HG02571 (cell line): ENCODE results near the gene WFDC6.
"Not testable (repeated sequence)": the region's sequence is repeated elsewhere in the genome, so short reads cannot be mapped to it uniquely, and the experiment has no call there.

Source experiments
- ATAC-seq: cut with Tn5 transposase; IDR thresholded peaks from one replicate; pipeline ENCODE4 v1.9.1; 2021; ENCODE audit warnings: mild to moderate bottlenecking, moderate library complexity; ENCODE audit not compliant: unreplicated experiment

WFDC6 gene

DNA sequence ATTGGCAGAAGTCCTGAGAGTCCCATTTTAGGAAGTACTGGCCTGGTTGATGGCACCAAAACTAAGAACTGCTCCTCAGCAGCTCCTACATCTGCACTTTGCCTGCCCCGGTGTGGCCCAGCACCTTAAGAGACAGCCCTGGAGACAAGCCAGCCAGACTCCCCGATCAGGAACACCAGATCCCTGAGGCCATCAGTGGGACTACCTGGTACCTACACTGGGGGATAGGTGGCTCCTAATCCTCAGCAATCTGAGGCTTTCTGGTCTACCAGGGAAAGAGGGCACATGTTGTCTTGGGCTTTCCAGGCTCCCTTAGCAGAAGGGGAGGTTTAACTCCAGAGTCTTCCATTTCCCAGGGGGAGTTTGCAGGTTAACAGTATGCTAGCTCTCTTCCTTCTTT, at the start of gene WFDC6:
Gene WFDC6, minus strand, starts transcription at position 101 of the 400 bp plus-strand sequence. Its CDS starts 75 bp downstream, at position 26.
- ATAC-seq = no peak

DNA sequence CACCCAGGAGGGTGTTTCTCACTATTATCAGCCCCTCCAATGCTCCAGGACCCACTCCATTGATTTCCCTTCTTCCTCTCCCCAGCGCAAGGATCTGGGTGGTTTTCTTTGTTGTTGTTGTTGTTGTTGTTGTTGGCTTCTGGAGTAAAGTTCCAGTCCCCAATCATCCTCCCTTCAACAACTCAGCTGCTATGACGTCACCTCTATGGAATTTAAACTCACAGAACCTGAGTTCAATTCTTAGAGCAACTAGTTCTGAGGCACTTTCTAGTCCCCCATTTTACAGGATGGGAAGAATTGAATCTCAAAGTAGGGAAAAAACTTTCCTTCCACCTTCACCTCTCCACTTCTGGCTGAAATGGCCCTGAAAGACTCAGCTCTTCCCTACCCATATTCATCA, 49.5 kb upstream of the WFDC6 start:
- no peak for ATAC-seq

DNA sequence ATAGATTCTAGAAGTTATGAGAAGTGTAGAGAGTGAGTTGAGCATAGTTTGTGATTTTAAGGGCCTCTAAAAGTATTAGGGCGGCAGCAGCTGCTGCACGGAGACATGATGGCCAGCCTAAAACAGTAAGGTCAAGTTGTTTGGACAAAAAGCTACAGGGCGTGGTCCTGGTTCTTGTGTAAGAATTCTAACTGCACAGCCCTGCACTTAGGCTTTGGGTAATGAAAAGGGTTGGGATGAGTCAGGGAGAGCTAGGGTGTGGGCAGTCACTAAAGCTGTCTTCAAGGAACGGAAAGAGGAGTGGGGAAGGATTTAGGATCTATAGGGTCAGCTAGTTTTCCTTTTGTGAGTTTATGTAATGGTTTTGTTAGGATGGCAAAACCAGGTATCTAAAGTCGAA, 46.7 kb upstream of the WFDC6 start:
- not testable (repeated sequence) for ATAC-seq

DNA sequence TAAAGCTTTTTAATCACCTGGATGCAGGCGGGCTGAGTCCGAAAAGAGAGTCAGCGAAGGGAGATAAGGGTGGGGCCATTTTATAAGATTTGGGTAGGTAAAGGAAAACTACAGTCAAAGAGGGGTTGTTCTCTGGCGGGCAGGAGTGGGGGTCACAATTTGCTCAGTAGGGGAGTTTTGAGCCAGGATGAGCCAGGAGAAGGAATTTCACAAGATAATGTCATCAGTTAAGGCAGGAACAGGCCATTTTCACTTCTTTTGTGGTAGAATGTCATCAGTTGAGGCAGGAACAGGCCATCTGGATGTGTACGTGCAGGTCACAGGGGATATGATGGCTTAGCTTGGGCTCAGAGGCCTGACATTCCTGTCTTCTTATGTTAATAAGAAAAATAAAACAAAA, 45.0 kb upstream of the WFDC6 start:
- not testable (repeated sequence) for ATAC-seq

DNA sequence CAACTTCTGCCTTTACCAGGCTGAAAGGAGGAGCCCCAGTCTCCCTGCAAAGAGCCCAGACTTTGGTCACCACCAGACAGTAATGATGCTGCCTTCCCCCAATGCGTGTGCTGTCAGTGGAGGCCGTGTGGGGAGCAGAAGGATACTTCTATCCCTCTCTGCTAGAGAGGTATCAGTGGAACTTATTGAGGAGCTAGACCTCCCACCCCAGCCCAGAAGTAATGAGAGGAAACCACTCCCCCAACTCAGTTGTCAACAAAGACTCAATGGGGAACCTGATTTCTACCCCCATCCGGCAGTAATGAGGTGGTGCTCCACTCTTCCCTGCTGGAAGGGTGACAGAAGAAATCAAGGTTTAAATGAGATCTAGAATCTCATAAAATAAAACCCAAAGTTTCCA, 44.2 kb upstream of the WFDC6 start:
- no peak for ATAC-seq

DNA sequence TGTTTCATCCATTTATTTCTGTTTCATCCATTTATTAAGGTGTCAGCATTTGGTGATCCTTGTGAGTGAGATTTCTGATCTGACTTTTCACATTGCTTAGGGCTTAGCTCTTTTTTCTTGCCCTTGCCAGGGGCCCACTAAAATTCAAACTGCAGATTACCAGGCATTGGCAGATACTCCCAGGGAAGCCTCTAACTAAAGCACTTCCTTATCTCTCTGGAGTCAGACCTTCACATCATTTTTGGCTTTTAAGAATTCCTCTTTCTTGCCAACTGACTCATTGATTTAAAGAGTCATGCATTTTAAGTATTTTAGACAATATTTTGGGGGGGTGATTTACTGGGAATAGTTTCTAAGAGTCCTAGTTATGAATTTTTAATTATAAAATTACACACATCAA, 42.4 kb upstream of the WFDC6 start:
- no peak for ATAC-seq

DNA sequence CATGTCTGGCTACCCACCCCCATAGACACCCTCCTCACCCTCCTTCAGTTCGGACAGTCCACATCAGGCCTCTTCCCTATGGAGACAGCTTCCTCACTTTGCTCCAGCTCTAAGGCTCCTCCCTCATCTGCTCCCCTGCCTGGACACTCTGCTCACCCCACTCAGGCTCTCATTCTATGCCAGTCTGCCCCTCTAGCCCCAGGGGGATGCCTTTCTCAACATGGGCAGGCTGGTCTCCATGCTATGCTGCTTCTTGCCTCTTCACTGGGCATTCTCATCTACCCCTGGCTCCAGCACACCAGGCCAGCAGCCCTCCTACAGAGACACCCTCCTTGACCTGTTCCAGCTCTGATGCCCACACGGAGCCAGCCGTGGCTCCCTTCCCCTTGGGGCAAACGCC, 39.9 kb upstream of the WFDC6 start, which contains the start of gene WFDC8:
Gene WFDC8, minus strand, starts transcription at position 101 of the 400 bp plus-strand sequence. Its CDS starts 37 bp downstream, at position 64.
- ATAC-seq = no peak

DNA sequence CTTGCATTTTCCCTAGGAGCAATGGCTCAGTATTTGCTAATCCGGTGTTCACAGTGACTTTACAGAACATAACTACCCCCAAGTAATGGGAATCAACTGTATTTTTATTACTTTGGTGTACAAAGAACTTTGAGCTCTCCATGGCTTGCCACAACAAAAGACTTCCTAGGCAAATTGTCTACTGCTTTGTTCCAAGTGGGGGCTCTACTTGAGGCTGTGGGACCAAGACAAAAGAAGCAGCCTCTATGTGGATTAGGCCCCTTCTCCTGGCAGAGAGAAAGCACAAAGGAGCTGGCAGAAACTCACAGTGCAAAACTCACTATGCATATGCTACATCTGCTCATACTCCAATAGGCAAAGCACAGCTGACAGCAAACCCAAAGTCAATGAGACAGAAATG, 38.9 kb upstream of the WFDC6 start:
- ATAC-seq = no peak

DNA sequence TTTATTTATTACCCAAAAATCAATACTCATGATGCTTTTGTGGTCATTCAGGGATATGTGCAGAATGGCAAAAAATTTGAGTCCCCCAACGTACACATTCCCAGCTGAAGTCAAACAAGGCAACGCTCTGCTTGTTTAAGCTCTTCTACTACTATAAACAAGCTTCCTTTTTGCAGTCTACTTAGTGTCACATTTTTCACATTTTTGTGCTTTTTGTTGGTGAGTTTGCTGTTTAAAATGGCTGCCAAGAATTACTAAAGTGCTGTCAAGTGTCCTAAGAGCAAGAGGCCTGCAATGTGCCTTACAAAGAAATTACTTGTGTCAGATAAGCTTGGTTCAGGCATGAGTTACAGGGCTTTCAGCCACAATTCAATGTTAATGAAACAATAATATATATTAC, 37.7 kb upstream of the WFDC6 start:
- no peak for ATAC-seq

DNA sequence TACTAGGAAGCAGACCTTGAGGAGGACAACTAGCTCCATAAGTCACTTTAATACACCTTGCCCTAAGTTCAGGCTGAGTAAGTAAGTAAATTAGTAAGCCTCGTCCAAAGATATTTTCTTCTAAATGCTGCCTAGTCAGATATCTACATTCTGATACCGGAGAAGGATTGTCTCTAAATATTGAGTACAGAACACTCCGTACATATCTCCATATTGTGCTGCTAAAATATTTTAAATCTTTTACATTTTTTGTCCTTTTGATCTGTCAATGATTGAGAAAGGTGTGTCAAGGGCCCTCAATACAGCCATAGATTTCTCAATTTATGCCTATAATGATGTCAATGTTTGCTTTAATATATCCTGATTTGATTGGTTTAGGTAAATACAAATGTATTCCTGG, 36.6 kb upstream of the WFDC6 start:
- no peak for ATAC-seq

DNA sequence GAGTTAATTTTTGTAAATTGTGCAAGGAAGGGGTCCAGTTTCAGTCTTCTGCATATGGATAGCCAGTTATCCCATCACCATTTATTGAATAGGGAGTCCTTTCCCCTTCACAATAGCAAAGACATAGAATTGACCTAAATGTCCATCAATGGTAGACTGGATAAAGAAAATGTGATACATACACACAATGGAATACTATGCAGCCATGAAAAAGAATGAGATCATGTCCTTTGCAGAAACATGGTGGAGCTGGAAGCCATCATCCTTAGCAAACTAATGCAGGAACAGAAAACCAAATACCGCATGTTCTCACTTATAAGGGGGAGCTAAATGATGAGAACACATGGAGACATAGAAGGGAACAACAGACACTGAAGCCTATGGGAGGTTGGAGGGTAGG, 30.4 kb upstream of the WFDC6 start:
- ATAC-seq = not testable (repeated sequence)

DNA sequence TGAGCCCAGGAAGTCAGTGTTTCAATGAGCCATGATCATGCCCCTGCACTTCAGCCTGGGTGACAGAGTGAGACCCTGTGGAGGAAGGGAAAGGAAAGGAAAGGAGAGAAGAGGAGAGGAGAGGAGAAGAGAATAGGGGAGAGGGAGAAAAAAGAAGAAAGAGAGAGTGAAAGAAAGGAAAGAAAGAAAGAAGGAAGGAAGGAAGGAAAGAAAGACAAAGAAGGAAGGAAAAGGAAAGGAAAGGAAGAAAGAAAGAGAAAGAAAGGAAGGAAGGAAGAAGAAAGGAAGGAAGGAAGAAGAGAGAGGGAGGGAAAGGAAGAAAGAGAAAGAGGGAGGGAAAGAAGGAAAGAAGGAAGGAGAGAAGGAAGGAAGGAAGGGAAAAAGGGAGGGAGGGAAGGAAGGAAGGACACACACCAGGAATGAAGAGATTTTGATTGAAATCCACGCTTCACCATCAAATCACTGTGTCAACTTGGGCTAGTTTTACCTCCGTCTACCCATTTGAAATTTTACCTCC, 25.5 kb upstream of the WFDC6 start:
- no peak for ATAC-seq

DNA sequence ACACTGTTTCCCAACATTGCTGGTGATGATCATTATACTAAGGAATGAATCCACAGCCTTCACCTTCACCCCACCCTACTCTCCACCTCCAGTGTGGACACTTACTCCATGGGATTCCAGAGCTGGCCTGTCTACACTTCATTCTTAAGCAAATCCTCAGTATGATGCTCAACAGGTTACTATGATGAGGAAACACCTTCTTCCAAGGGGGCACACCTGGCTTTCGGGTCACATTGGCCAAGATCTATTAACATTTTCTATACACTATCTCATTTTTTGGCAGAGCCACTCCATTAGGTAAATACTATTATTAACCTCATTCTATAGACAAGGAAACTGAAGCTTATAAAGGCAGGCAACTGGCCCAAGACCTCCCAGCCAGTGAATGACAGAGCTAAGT, 15.9 kb upstream of the WFDC6 start:
- no peak for ATAC-seq

DNA sequence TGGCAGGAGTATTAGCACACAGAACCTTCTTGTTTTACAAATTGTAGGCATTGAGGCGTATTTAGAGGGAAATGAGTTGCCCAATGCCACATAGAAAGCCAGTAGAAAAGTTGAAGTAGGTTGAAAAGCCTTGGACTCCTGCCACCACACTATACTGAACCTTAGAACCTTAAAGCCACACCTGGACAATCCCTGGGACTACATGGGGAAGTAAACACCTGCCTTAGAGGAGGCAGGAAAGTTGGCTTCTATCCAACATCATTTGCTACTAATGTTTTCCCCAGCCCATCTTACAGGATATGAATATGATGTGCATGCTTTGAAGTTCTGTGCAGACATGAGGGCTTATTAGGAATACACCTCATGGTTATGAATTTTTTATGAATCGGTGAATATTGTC, 13.2 kb upstream of the WFDC6 start:
- ATAC-seq = no peak

DNA sequence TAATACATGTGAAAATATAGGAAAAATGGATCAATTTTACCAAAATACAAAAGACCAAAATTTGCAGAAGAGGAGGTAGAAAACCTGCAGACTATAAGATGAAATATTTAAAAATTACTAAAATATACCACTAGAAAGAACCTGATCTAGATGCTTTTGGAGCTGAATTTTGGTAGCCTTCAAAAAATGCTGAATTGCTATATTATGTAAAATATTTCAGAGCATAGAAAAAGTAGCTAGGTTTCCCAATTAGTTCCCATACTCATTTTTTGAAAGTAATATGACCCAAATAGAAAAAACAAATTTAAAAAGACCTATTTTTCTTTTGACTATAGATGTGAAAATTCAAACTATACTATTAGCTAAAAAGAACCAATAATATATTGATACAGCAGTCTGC, 11.5 kb upstream of the WFDC6 start:
- ATAC-seq = no peak

DNA sequence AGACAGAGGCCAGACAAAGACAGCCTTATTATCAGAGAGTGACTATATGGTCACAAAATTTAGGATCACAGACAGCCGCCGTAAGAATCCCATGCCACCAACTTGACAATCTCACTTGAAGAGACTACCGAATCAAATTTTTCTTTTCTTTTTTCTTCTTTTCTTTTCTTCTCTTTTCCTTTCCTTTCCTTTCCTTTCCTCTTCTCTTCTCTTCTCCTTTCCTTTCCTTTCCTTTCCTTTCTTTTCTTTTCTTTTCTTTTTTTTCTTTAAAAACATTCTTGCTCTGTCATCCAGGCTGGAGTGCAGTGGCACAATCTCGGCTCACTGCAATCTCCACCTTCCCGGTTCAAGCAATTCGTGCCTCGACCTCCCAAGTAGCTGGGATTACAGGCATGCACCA, 9.1 kb upstream of the WFDC6 start:
- no peak for ATAC-seq

DNA sequence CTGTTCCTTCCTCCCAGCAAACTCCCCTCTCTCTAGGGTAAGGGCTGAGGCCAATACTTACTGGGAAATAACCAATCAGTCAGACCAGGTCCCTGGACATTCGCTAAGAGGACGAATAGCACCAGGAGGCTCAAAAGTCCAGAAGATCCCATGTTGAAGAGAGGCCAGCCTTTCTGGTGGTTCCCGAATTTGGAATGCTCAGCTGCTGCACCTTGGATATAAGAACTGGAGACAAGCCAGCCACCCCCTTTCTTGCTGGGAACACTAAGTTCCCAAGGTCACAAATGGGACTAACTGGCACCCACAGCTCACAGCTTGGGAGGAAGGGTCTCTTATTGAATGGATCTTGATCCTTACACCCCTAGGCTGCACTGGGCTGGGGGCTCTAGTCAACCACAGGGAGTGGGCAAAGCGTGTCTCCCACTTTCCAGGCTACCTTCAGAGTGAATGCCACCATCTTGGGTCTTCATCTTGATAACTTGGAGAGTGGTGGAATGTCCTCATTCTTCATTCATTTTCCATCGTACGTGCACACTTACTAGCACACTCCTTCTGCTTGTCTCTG, 8.0 kb upstream of the WFDC6 start, which contains the start of gene EPPIN:
Gene EPPIN, minus strand, starts transcription at position 196 of the 565 bp plus-strand sequence. Its CDS starts 44 bp downstream, at position 152.
- no peak for ATAC-seq

DNA sequence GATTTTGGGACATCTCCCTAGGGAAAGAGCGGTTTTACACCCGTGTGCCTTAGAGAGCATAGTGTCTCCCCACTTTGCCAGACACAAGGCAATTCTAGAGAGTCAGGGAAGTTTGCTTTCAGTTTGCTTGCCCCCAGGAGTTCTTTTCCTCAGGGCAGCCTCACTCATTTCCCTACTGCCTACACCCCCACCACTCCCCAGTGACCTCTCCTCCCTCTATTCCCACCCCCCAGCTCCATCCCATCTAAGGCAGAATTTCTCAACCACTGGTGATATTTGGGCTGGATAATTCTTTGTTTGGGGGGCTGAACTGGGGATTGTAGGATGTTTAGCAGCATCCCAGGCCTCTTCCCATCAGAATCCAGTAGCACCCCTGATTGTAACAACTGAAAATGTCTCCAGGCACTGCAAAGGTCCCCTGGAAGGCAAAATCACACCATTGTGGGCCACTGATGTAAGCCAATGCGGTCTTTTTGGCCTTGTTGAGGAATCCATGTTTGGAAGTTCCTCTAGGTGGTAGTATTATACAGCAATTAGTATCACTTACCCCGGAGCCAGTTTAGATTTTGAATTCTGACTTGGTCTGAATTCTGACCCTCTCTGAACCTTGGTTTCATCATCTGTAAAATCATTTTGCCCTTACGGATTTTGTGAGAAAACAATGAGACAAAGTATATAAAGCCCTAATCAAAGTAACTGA, 6.6 kb upstream of the WFDC6 start:
- ATAC-seq = no peak

DNA sequence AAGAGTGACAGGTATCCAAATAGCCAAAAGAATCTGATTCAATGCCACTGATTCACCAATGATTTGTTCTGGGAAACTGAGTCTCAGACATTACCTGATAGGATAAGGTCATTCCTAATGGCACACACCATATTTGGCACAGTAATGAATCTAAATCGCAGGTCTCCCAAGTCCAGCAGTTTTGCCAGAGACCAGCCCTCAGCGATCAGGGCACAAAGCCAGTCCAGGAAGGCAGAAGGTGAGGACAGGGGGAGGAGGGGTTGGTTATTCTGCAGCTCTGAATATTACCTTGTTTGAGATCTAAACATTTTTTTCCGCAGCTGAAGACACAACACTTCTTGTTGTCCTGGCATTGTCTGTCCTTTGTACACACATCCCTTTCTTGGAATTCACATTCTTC, 6.1 kb upstream of the WFDC6 start:
- ATAC-seq = no peak

DNA sequence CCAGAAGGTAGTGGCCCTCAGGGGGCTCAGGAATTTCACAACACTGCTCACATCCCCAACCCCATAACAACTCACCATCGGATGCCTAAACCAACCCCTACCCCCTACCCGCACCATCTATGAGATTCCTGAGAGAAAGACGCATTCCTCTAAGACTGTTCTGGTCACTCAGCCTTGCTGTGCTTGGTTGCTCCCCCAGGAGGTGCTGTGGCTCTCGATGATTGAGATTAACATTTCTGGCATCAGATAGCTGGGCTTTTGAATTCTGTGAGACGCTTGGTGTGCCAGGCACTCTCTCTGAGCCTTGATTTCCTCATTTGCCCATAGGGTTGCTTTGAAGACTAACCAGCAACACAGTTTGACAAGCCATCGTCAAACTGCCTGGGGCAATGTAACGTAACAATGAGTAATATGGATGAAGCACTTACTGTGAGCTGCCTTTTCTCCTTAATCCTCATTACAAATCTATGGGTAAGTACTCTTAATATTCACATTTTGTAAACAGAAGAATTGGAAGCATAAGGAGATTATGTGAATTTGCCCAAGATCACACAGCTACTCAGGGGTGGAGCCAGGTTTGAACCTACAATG, 978 bp downstream of the WFDC6 start:
- ATAC-seq = no peak

DNA sequence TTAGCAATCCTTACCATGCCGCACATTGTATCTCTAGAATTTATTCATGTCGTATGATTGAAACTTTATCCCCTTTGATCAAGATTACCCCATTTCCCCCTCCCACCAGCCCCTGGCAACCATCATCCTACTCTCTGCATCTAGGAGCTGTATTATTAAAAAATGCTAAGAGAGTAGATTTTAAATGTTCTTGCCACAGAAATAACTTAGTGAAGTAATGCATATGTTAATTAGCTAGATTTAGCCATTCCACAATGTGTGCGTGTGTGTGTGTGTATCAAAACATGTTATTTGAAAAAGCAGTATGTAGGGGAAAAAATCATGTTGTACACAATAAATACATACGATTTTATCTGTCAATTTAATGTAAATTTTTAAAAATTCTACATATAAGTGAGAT, 12.0 kb downstream of the WFDC6 start:
- no peak for ATAC-seq

DNA sequence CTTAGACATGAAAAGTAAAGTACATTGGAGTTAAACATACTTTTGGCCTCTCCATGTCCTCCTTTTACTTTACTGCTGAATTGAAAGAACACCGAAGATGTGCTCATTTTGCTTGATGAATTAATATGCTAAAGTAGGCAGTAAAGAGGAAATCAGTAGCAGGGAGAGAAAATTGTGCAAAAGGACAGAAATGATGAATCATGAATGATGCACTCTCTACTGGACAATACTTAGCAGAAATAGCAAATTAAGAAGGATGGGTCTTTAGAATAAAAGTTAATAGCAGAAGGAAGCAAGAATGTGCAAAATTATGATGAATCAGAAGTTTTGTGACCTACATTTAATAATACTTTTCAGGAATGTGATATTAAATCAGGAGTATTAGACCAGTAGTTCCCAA, 15.5 kb downstream of the WFDC6 start:
- no peak for ATAC-seq
